Measurements from ENCODE around the gene RPS21.

RPS21 gene

DNA sequence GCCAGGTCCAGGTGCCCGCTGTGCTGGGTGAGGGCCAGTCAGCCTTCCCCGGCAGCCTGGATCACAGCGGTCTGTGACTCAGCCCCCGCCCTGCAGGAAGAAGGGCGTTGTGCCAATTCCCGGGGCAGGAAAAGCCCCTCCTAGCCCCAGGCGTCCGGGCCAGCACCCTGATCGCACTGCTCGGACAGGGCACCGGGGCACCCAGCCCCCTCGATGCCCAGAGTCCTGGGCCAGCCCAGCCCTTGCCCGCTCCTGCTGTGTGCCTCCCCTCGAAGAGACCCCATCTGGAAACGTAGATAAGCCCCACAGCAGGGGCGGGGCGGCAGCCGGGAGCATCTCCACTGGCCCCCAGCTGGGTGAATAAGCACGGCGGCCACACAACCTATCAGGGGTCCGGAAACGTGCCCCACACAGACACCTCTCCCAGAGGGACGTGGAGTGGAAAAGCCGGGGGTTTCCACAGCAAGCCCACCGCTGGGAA is 29.7 kb upstream of the RPS21 start:
- TF ChIP-seq FOXP2 (optimal IDR thresholded peaks at IDR 0.05; ENCODE audit: borderline replicate concordance, extremely low read depth, extremely low read length, insufficient read depth) (no peak), POLR2AphosphoS5 (IDR thresholded peaks at IDR 0.05; ENCODE audit: low read depth, low read length) (no peak)

GRCh38 chr20:62357681-62358080 is 29.2 kb upstream of the RPS21 start:
- TF ChIP-seq POLR2AphosphoS5 (IDR thresholded peaks at IDR 0.05; ENCODE audit: low read depth, low read length), result no peak
- no peak for TF ChIP-seq TAF1 (IDR thresholded peaks at IDR 0.05; ENCODE audit: borderline replicate concordance, insufficient read depth, low read length)
- no peak for TF ChIP-seq FOXP2 (optimal IDR thresholded peaks at IDR 0.05; ENCODE audit: borderline replicate concordance, extremely low read depth, extremely low read length, insufficient read depth)
- TF ChIP-seq, protein P1, sequence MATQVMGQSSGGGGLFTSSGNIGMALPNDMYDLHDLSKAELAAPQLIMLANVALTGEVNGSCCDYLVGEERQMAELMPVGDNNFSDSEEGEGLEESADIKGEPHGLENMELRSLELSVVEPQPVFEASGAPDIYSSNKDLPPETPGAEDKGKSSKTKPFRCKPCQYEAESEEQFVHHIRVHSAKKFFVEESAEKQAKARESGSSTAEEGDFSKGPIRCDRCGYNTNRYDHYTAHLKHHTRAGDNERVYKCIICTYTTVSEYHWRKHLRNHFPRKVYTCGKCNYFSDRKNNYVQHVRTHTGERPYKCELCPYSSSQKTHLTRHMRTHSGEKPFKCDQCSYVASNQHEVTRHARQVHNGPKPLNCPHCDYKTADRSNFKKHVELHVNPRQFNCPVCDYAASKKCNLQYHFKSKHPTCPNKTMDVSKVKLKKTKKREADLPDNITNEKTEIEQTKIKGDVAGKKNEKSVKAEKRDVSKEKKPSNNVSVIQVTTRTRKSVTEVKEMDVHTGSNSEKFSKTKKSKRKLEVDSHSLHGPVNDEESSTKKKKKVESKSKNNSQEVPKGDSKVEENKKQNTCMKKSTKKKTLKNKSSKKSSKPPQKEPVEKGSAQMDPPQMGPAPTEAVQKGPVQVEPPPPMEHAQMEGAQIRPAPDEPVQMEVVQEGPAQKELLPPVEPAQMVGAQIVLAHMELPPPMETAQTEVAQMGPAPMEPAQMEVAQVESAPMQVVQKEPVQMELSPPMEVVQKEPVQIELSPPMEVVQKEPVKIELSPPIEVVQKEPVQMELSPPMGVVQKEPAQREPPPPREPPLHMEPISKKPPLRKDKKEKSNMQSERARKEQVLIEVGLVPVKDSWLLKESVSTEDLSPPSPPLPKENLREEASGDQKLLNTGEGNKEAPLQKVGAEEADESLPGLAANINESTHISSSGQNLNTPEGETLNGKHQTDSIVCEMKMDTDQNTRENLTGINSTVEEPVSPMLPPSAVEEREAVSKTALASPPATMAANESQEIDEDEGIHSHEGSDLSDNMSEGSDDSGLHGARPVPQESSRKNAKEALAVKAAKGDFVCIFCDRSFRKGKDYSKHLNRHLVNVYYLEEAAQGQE (IDR thresholded peaks at IDR 0.05; ENCODE audit: insufficient read depth in 1 of 2, low read depth in 2 of 2, low read length in 2 of 2), result no peak
- no peak for TF ChIP-seq SIN3A (IDR thresholded peaks at IDR 0.05; ENCODE audit: borderline replicate concordance, insufficient read depth, low read length)

- TF ChIP-seq SIN3A (IDR thresholded peaks at IDR 0.05; ENCODE audit: borderline replicate concordance, insufficient read depth, low read length) (no peak), FOXP2 (optimal IDR thresholded peaks at IDR 0.05; ENCODE audit: borderline replicate concordance, extremely low read depth, extremely low read length, insufficient read depth) (peak; percentile 73)
Measured at GRCh38 chr20:62358171-62359042, 28.5 kb upstream of the RPS21 start.

DNA sequence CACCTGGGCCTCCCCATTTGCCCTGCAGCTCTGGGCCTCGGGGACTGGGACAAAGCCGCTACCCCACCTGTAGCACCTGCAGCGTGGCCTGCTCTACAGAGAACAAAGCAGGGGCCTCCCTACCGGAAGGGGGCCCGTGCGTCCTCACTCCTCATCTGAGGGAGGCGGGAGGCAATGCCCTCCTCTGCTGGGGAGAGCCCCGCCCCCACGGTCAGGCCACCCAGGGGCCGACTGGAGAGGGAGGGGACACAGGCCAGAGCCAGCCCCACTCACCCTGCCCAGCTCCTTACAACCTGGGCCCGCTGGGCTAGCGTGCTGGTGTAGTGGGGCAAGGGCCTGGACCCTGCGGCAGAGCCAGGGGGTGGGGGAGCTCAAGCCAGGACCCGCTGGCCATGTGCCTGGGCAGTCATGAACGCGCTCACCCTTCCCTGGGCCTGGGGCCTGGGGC is 27.8 kb upstream of the RPS21 start:
- TF ChIP-seq, protein P1 (IDR thresholded peaks at IDR 0.05; ENCODE audit: insufficient read depth in 1 of 2, low read depth in 2 of 2, low read length in 2 of 2), result no peak
- TF ChIP-seq FOXP2 (optimal IDR thresholded peaks at IDR 0.05; ENCODE audit: borderline replicate concordance, extremely low read depth, extremely low read length, insufficient read depth), result no peak
- no peak for TF ChIP-seq POLR2AphosphoS5 (IDR thresholded peaks at IDR 0.05; ENCODE audit: low read depth, low read length)
- TF ChIP-seq TAF1 (IDR thresholded peaks at IDR 0.05; ENCODE audit: borderline replicate concordance, insufficient read depth, low read length), result no peak
- no peak for TF ChIP-seq SIN3A (IDR thresholded peaks at IDR 0.05; ENCODE audit: borderline replicate concordance, insufficient read depth, low read length)

DNA sequence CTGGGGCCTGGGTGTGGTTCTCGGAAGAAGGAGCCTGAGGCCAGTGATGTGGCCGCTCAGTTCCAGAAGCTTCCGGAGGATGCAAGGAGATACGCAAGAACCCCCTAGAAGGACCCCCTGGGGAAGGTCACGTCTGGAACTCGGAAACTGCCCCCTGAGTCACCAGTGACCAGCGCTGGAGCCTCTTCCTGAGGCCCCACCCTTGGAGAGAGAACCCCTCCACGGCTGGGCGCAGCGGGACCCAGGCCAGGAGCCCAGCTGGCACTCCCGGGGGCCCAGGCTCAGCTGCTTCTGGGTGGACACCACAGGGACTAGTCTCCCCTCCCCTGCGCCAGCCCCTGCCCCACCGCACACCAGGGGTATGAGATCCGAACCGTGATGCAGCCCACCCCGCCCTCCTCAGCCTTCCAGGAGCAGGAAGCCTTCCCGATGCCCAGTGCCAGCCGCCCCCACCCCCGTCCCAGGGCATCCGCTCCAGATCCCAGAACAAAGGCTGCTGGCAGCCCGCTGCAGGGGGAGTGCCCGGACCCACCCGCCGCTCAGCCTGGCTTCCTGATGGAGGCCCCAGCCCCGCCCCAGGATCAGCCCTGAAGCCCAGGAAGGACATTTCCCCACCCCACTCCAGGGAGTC is 27.3 kb upstream of the RPS21 start:
- no peak for TF ChIP-seq POLR2AphosphoS5 (IDR thresholded peaks at IDR 0.05; ENCODE audit: low read depth, low read length)
- TF ChIP-seq, protein P1 (IDR thresholded peaks at IDR 0.05; ENCODE audit: insufficient read depth in 1 of 2, low read depth in 2 of 2, low read length in 2 of 2), result no peak

All from PFSK-1 (cell line).